HEK293 (cell line): ENCODE results near the gene PPA1.

Experiments used
- BCL11B ChIP-seq: fragments of 450-650 bp; formaldehyde crosslinking; IDR thresholded peaks from 2 replicates; pipeline ENCODE4 v1.5.1; 2016; ENCODE audit warnings: low read depth, missing biosample characterization, missing genetic modification characterization
- GLIS1 ChIP-seq: fragments of 450-650 bp; formaldehyde crosslinking; IDR thresholded peaks from 2 replicates; pipeline ENCODE4 v1.5.1; 2016; ENCODE audit warnings: missing biosample characterization, missing genetic modification characterization
- HIC1 ChIP-seq: fragments of 450-650 bp; formaldehyde crosslinking; IDR thresholded peaks from 2 replicates; pipeline ENCODE4 v1.5.1; 2016; ENCODE audit warnings: missing biosample characterization, missing genetic modification characterization
- KLF17 ChIP-seq: fragments of 450-650 bp; formaldehyde crosslinking; IDR thresholded peaks from 2 replicates; pipeline ENCODE4 v1.5.1; 2016; ENCODE audit warnings: missing biosample characterization, missing genetic modification characterization
- KLF7 ChIP-seq: fragments of 450-650 bp; formaldehyde crosslinking; IDR thresholded peaks from 2 replicates; pipeline ENCODE4 v1.5.1; 2016; ENCODE audit warnings: missing biosample characterization, missing genetic modification characterization, borderline replicate concordance
- KLF8 ChIP-seq: fragments of 450-650 bp; formaldehyde crosslinking; IDR thresholded peaks from 2 replicates; pipeline ENCODE4 v1.5.1; 2016; ENCODE audit warnings: missing biosample characterization, missing genetic modification characterization
- SCRT1 ChIP-seq: fragments of 450-650 bp; formaldehyde crosslinking; IDR thresholded peaks from 2 replicates; pipeline ENCODE4 v1.5.1; 2016; ENCODE audit warnings: missing biosample characterization, missing genetic modification characterization, borderline replicate concordance
- SP2 ChIP-seq: fragments of 450-650 bp; formaldehyde crosslinking; IDR thresholded peaks from 2 replicates; pipeline ENCODE4 v1.5.1; 2016; ENCODE audit warnings: missing biosample characterization, missing genetic modification characterization
- SP3 ChIP-seq: fragments of 450-650 bp; formaldehyde crosslinking; IDR thresholded peaks from 2 replicates; pipeline ENCODE4 v1.5.1; 2016; ENCODE audit warnings: missing biosample characterization, missing genetic modification characterization
- YY2 ChIP-seq: fragments of 450-650 bp; formaldehyde crosslinking; IDR thresholded peaks from 2 replicates; pipeline ENCODE4 v1.5.1; 2016; ENCODE audit warnings: missing biosample characterization, missing genetic modification characterization
- ZBTB7A ChIP-seq: fragments of 450-650 bp; formaldehyde crosslinking; IDR thresholded peaks from 2 replicates; pipeline ENCODE4 v1.5.1; 2016; ENCODE audit warnings: low read depth, missing biosample characterization, missing genetic modification characterization
- ZNF18 ChIP-seq: fragments of 450-650 bp; formaldehyde crosslinking; IDR thresholded peaks from 2 replicates; pipeline ENCODE4 v1.5.1; 2016; ENCODE audit warnings: missing biosample characterization, missing genetic modification characterization
- ZNF24 ChIP-seq: fragments of 450-650 bp; formaldehyde crosslinking; IDR thresholded peaks from 2 replicates; pipeline ENCODE4 v1.5.1; 2016; ENCODE audit warnings: missing biosample characterization, missing genetic modification characterization
- ZNF341 ChIP-seq: fragments of 450-650 bp; formaldehyde crosslinking; IDR thresholded peaks from 2 replicates; pipeline ENCODE4; 2016; ENCODE audit warnings: low read depth, missing biosample characterization, missing genetic modification characterization
- ZNF354C ChIP-seq: fragments of 450-650 bp; formaldehyde crosslinking; IDR thresholded peaks from 2 replicates; pipeline ENCODE4 v1.5.1; 2016; ENCODE audit warnings: missing biosample characterization, missing genetic modification characterization, low read depth, borderline replicate concordance
- ZNF366 ChIP-seq: fragments of 450-650 bp; formaldehyde crosslinking; conservative IDR thresholded peaks from 2 replicates; pipeline ENCODE4 v1.5.1; 2016; ENCODE audit warnings: missing biosample characterization, missing genetic modification characterization
- ZNF433 ChIP-seq: fragments of 450-650 bp; formaldehyde crosslinking; IDR thresholded peaks from 2 replicates; pipeline ENCODE4 v1.5.1; 2016; ENCODE audit warnings: missing biosample characterization, missing genetic modification characterization, low read depth
- ZNF530 ChIP-seq: fragments of 450-650 bp; formaldehyde crosslinking; IDR thresholded peaks from 2 replicates; pipeline ENCODE4 v1.5.1; 2016; ENCODE audit warnings: low read depth, missing biosample characterization, missing genetic modification characterization
- ZNF549 ChIP-seq: fragments of 450-650 bp; IDR thresholded peaks from 2 replicates; pipeline ENCODE4 v1.5.1; 2018; ENCODE audit warnings: missing biosample characterization, missing genetic modification characterization, mild to moderate bottlenecking, inconsistent platforms, moderate library complexity
- ZNF580 ChIP-seq: fragments of 450-650 bp; formaldehyde crosslinking; IDR thresholded peaks from 2 replicates; pipeline ENCODE4 v1.5.1; 2016; ENCODE audit warnings: missing biosample characterization, missing genetic modification characterization
- ZNF600 ChIP-seq: fragments of 450-650 bp; formaldehyde crosslinking; IDR thresholded peaks from 2 replicates; pipeline ENCODE4 v1.5.1; 2016; ENCODE audit warnings: missing biosample characterization, missing genetic modification characterization
- ZNF629 ChIP-seq: fragments of 450-650 bp; formaldehyde crosslinking; IDR thresholded peaks from 2 replicates; pipeline ENCODE4 v1.5.1; 2017; ENCODE audit warnings: missing biosample characterization, missing genetic modification characterization
- ZNF654 ChIP-seq: fragments of 450-650 bp; formaldehyde crosslinking; IDR thresholded peaks from 2 replicates; pipeline ENCODE4 v1.5.1; 2016; ENCODE audit warnings: low read depth, missing biosample characterization, missing genetic modification characterization
- ZNF692 ChIP-seq: fragments of 450-650 bp; formaldehyde crosslinking; IDR thresholded peaks from 2 replicates; pipeline ENCODE4 v1.5.1; 2016; ENCODE audit warnings: missing biosample characterization, missing genetic modification characterization
- ZNF843 ChIP-seq: fragments of 450-650 bp; formaldehyde crosslinking; IDR thresholded peaks from 2 replicates; pipeline ENCODE4 v1.5.1; 2016; ENCODE audit warnings: missing biosample characterization, missing genetic modification characterization
- ZSCAN16 ChIP-seq: fragments of 450-650 bp; formaldehyde crosslinking; IDR thresholded peaks from 2 replicates; pipeline ENCODE4 v1.5.1; 2016; ENCODE audit warnings: missing biosample characterization, missing genetic modification characterization
- ZSCAN18 ChIP-seq: fragments of 450-650 bp; formaldehyde crosslinking; IDR thresholded peaks from 2 replicates; pipeline ENCODE4 v1.5.1; 2016; ENCODE audit warnings: missing biosample characterization, missing genetic modification characterization
- ZSCAN30 ChIP-seq: fragments of 450-650 bp; IDR thresholded peaks from 2 replicates; pipeline ENCODE4 v1.5.1; 2018; ENCODE audit warnings: missing biosample characterization, mild to moderate bottlenecking, missing genetic modification characterization, moderate library complexity
- ZXDB ChIP-seq: fragments of 450-650 bp; formaldehyde crosslinking; IDR thresholded peaks from 2 replicates; pipeline ENCODE4 v1.5.1; 2016; ENCODE audit warnings: missing biosample characterization, missing genetic modification characterization

The PPA1 gene

GRCh38 chr10:70233109-70233938, at the start of gene PPA1 (continued):
- TF ChIP-seq ZSCAN30 (peak; percentile 36; the same call in 1 of the 2 replicates), ZSCAN18 (0 out of 2 replicates have a peak, but pooled peaks have one; percentile 43), ZNF354C (no peak), ZNF366 (tag by site-specific recombination) (peak; percentile 68; the same call in 1 of the 2 replicates), ZSCAN16 (tag by site-specific recombination) (0 out of 2 replicates have a peak, but pooled peaks have one; percentile 15), ZXDB (tag by site-specific recombination) (peak; percentile 76; the same call in 1 of the 2 replicates), ZNF24 (tag by site-specific recombination) (peak; percentile 62), ZNF433 (no peak), HIC1 (tag by site-specific recombination) (peak; percentile 79), SP3 (tag by site-specific recombination) (peak; percentile 67; the same call in 1 of the 2 replicates), ZNF18 (tag by site-specific recombination) (peak; percentile 28), ZNF692 (peak; percentile 55), GLIS1 (tag by site-specific recombination) (peak; percentile 56), SP2 (tag by site-specific recombination) (peak; percentile 63), SCRT1 (no peak), ZNF549 (tag by site-specific recombination) (no peak), ZNF654 (tag by site-specific recombination) (0 out of 2 replicates have a peak, but pooled peaks have one; percentile 2), ZNF629 (tag by site-specific recombination) (peak; percentile 55), KLF7 (tag by site-specific recombination) (0 out of 2 replicates have a peak, but pooled peaks have one; percentile 39), ZNF600 (peak; percentile 65; the same call in 1 of the 2 replicates), ZBTB7A (tag by site-specific recombination) (peak; percentile 53; the same call in 1 of the 2 replicates), KLF17 (peak; percentile 11; the same call in 1 of the 2 replicates), ZNF580 (tag by site-specific recombination) (0 out of 2 replicates have a peak, but pooled peaks have one; percentile 14), KLF8 (tag by site-specific recombination) (no peak; the same call in 1 of the 2 replicates), ZNF843 (tag by site-specific recombination) (0 out of 2 replicates have a peak, but pooled peaks have one; percentile 1), ZNF341 (peak; percentile 96), BCL11B (tag by site-specific recombination) (no peak), YY2 (tag by site-specific recombination) (peak; percentile 48; the same call in 1 of the 2 replicates), ZNF530 (tag by site-specific recombination) (no peak)
